Measurements from ENCODE around the gene LPAR2.
"Not testable (repeated sequence)": the region's sequence is repeated elsewhere in the genome, so short reads cannot be mapped to it uniquely, and the experiment has no call there.

LPAR2 gene

GRCh38 chr19:19630426-19630825 lies 2.4 kb upstream of the LPAR2 start:
- DNase-seq (ENCODE audit: low read depth): no peak

GRCh38 chr19:19630062-19630414 lies 2.0 kb upstream of the LPAR2 start:
- no peak for DNase-seq (ENCODE audit: low read depth)

GRCh38 chr19:19628501-19629134 lies 598 bp upstream of the LPAR2 start:
- no peak for DNase-seq (ENCODE audit: low read depth)

- DNase-seq (ENCODE audit: low read depth): no peak
Measured at GRCh38 chr19:19626516-19627472, 1.2 kb downstream of the LPAR2 start.

GRCh38 chr19:19624032-19624570 lies 3.9 kb downstream of the LPAR2 start:
- DNase-seq (ENCODE audit: low read depth): no peak

GRCh38 chr19:19623383-19623782 lies 4.6 kb downstream of the LPAR2 start:
- no peak for DNase-seq (ENCODE audit: low read depth)

- no peak for DNase-seq (ENCODE audit: low read depth)
Measured at GRCh38 chr19:19619849-19620210, 8.2 kb downstream of the LPAR2 start.

- DNase-seq (ENCODE audit: low read depth): no peak
Measured at GRCh38 chr19:19619181-19619848, 8.7 kb downstream of the LPAR2 start.

- DNase-seq (ENCODE audit: low read depth): peak; percentile 99
Measured at GRCh38 chr19:19618219-19619051, 9.6 kb downstream of the LPAR2 start, which contains the start of gene PBX4. Gene PBX4 (minus strand): TSS chr19:19618687. CDS start chr19:19618629, 58 bp downstream.

- no peak for DNase-seq (ENCODE audit: low read depth)
Measured at GRCh38 chr19:19615086-19615485, 12.9 kb downstream of the LPAR2 start.

GRCh38 chr19:19613506-19613905 lies 14.5 kb downstream of the LPAR2 start:
- no peak for DNase-seq (ENCODE audit: low read depth)

GRCh38 chr19:19610376-19611202 lies 17.4 kb downstream of the LPAR2 start:
- no peak for DNase-seq (ENCODE audit: low read depth)

GRCh38 chr19:19606686-19607085 lies 21.3 kb downstream of the LPAR2 start:
- DNase-seq (ENCODE audit: low read depth): not testable (repeated sequence)

GRCh38 chr19:19606021-19606420 lies 22.0 kb downstream of the LPAR2 start:
- no peak for DNase-seq (ENCODE audit: low read depth)

GRCh38 chr19:19602713-19603324 lies 25.2 kb downstream of the LPAR2 start:
- no peak for DNase-seq (ENCODE audit: low read depth)

- DNase-seq (ENCODE audit: low read depth): no peak
Measured at GRCh38 chr19:19602136-19602712, 25.8 kb downstream of the LPAR2 start.

- no peak for DNase-seq (ENCODE audit: low read depth)
Measured at GRCh38 chr19:19600793-19601330, 27.2 kb downstream of the LPAR2 start.

- DNase-seq (ENCODE audit: low read depth): peak; percentile 44
Measured at GRCh38 chr19:19598728-19599451, 29.1 kb downstream of the LPAR2 start.

GRCh38 chr19:19597809-19598306 lies 30.2 kb downstream of the LPAR2 start:
- DNase-seq (ENCODE audit: low read depth): no peak

Measured in stimulated activated CD8-positive, alpha-beta memory T cell treated with anti-CD3 and anti-CD28 coated beads, Interleukin-12 subunit alpha, Interleukin-12 subunit beta, amount 100 ng/mL, for 1 hour (primary cell).